Activated T-cell treated with anti-CD3 and anti-CD28 coated beads, Interleukin-2, amount 50 U/mL, for 24 hours (primary cell): ENCODE data around the gene PATL2.
"Not testable (repeated sequence)": the region's sequence is repeated elsewhere in the genome, so short reads cannot be mapped to it uniquely, and the experiment has no call there.

ENCODE experiments used
- DNase-seq: peaks from one replicate; pipeline ENCODE4 v3.0.0-alpha.2; 2020
- H3K27ac Mint-ChIP-seq: 2 replicates; pipeline ENCODE4 v1.8.0; 2020; ENCODE audit warnings: mild to moderate bottlenecking, mixed read lengths
- H3K27me3 Mint-ChIP-seq: 2 replicates; pipeline ENCODE4 v1.8.0; 2020; ENCODE audit warnings: mixed read lengths
- H3K36me3 Mint-ChIP-seq: 2 replicates; pipeline ENCODE4 v1.8.0; 2020; ENCODE audit warnings: low read depth, mixed read lengths
- H3K4me1 Mint-ChIP-seq: 2 replicates; pipeline ENCODE4 v1.8.0; 2020; ENCODE audit warnings: low read depth, mixed read lengths
- H3K4me3 Mint-ChIP-seq: 2 replicates; pipeline ENCODE4 v1.8.0; 2020; ENCODE audit warnings: mild to moderate bottlenecking, moderate library complexity, mixed read lengths
- H3K9me3 Mint-ChIP-seq: 2 replicates; pipeline ENCODE4 v1.8.0; 2020; ENCODE audit warnings: mixed read lengths

PATL2 gene

GRCh38 chr15:44711096-44711742 is at the start of gene PATL2, which contains the start of gene B2M:
TSS of gene PATL2 (minus strand) at chr15:44711323. CDS start at chr15:44676490, 34,833 bp downstream.
TSS of gene B2M (plus strand) at chr15:44711517. CDS start at chr15:44711547, 30 bp downstream.
- H3K9me3 Mint-ChIP-seq, result no peaks in the 10 kb centered on the region
- H3K4me3 Mint-ChIP-seq, result peak within 1 kb of the TSS; percentile 99
- peak within 1 kb of the TSS; percentile 100 for H3K27ac Mint-ChIP-seq
- no peaks in the 10 kb centered on the region for H3K27me3 Mint-ChIP-seq
- peaks cover 39% of the 10 kb centered on the region for H3K4me1 Mint-ChIP-seq
- DNase-seq, result peak; percentile 98
- peaks cover 83% of the 10 kb centered on the region for H3K36me3 Mint-ChIP-seq

DNA sequence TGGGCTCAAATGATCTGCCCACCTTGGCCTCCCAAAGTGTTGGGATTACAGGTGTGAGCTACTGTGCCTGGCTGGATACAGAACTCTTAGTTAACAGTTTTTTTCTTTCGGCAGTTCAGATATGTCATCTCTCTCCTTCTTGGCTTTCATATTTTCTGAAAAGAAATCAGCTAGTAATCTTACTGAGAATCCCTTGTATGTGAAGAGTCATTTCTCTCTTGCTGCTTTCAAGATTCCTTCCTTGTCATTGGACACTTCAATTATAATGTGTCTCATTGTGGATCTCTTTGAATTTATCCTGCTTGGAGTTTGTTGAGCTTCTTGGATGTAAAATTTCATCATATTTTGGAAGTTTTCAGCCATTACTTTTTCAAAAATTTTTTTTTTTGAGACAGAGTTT is 42.2 kb upstream of the PATL2 start:
- Mint-ChIP-seq H3K4me3 (no peak overlapping the region), H3K9me3 (peaks cover 22% of the 10 kb centered on the region), H3K36me3 (peaks cover 23% of the 10 kb centered on the region), H3K27ac (no peak overlapping the region), H3K4me1 (peaks cover 23% of the 10 kb centered on the region), H3K27me3 (no peaks in the 10 kb centered on the region)
- no peak for DNase-seq

- not testable (repeated sequence) for DNase-seq, H3K4me3 Mint-ChIP-seq, H3K9me3 Mint-ChIP-seq, H3K36me3 Mint-ChIP-seq, H3K27me3 Mint-ChIP-seq, H3K27ac Mint-ChIP-seq
- H3K4me1 Mint-ChIP-seq, result peaks cover 12% of the 10 kb centered on the region
Observed at GRCh38 chr15:44743454-44743853, 32.3 kb upstream of the PATL2 start.

GRCh38 chr15:44739222-44739847 is 28.2 kb upstream of the PATL2 start:
- not testable (repeated sequence) for H3K4me3 Mint-ChIP-seq, H3K27me3 Mint-ChIP-seq, H3K9me3 Mint-ChIP-seq, DNase-seq, H3K27ac Mint-ChIP-seq, H3K36me3 Mint-ChIP-seq
- peaks cover 43% of the 10 kb centered on the region for H3K4me1 Mint-ChIP-seq

GRCh38 chr15:44738340-44738984 is 27.3 kb upstream of the PATL2 start:
- no peak for DNase-seq
- Mint-ChIP-seq H3K27ac (peak overlapping the region; percentile 81), H3K36me3 (peaks cover 9% of the 10 kb centered on the region), H3K27me3 (no peaks in the 10 kb centered on the region), H3K4me1 (peaks cover 51% of the 10 kb centered on the region), H3K4me3 (peak overlapping the region; percentile 60), H3K9me3 (no peaks in the 10 kb centered on the region)

- Mint-ChIP-seq H3K27ac (peak within 1 kb of the TSS; percentile 95), H3K4me1 (peaks cover 67% of the 10 kb centered on the region), H3K9me3 (no peaks in the 10 kb centered on the region), H3K27me3 (no peaks in the 10 kb centered on the region), H3K4me3 (peak within 1 kb of the TSS; percentile 78), H3K36me3 (peaks cover 28% of the 10 kb centered on the region)
- no peak for DNase-seq
Observed at GRCh38 chr15:44736181-44736765, 25.1 kb upstream of the PATL2 start, which contains the start of gene TRIM69. TSS of gene TRIM69 (plus strand) at chr15:44736528. CDS start at chr15:44736705, 177 bp downstream.

- H3K4me3 Mint-ChIP-seq, result peak overlapping the region; percentile 78
- H3K36me3 Mint-ChIP-seq, result peaks cover 33% of the 10 kb centered on the region
- H3K27ac Mint-ChIP-seq, result peak overlapping the region; percentile 95
- H3K4me1 Mint-ChIP-seq, result peaks cover 71% of the 10 kb centered on the region
- peak; percentile 58 for DNase-seq
- no peaks in the 10 kb centered on the region for H3K9me3 Mint-ChIP-seq
- H3K27me3 Mint-ChIP-seq, result no peaks in the 10 kb centered on the region
Observed at GRCh38 chr15:44735482-44736180, 24.5 kb upstream of the PATL2 start.

- H3K4me1 Mint-ChIP-seq, result peaks cover 74% of the 10 kb centered on the region
- peaks cover 39% of the 10 kb centered on the region for H3K36me3 Mint-ChIP-seq
- no peaks in the 10 kb centered on the region for H3K27me3 Mint-ChIP-seq
- peak overlapping the region; percentile 78 for H3K4me3 Mint-ChIP-seq
- H3K27ac Mint-ChIP-seq, result peak overlapping the region; percentile 95
- H3K9me3 Mint-ChIP-seq, result no peaks in the 10 kb centered on the region
- no peak for DNase-seq
Observed at GRCh38 chr15:44734839-44735481, 23.8 kb upstream of the PATL2 start.

DNA sequence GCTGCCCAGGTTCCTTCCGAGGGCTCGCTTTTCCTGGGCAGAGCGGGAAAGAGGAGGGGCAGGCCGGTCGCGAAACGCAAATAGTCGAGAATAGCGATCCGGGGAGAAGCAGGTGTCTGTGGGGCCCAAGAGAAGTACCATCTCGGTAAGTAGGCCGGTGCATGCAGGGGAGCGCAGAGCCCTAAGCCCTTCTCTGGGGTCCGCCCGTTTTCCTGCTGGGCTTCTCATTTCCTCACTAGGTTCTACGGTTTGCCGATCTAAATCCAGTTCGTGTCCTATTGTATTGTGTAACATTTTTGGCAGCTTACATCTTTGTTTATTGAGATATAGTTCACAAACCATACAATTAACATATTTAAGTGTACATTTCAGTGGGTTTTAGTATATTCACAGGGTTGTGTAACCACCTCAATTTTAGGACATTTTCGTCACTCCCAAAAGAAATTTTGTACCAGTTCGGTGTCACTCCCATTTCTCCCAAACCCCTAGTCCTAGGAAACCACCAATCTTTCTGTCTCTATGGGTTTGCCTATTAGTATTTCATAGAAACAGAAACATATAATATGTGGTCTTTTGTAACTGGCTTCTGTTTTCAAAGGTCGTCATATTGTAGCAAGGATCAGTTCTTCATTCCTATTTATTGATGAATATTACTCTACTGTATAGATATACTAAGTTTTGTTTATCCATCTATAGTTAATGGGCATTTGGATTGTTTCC is 18.4 kb upstream of the PATL2 start:
- H3K9me3 Mint-ChIP-seq, result no peaks in the 10 kb centered on the region
- H3K36me3 Mint-ChIP-seq, result peaks cover 49% of the 10 kb centered on the region
- peak overlapping the region; percentile 100 for H3K4me3 Mint-ChIP-seq
- H3K4me1 Mint-ChIP-seq, result peaks cover 72% of the 10 kb centered on the region
- peak overlapping the region; percentile 100 for H3K27ac Mint-ChIP-seq
- no peak for DNase-seq
- no peaks in the 10 kb centered on the region for H3K27me3 Mint-ChIP-seq

- no peaks in the 10 kb centered on the region for H3K9me3 Mint-ChIP-seq
- DNase-seq, result peak; percentile 94
- H3K27ac Mint-ChIP-seq, result peak overlapping the region; percentile 100
- peaks cover 48% of the 10 kb centered on the region for H3K36me3 Mint-ChIP-seq
- H3K4me3 Mint-ChIP-seq, result peak overlapping the region; percentile 100
- peaks cover 73% of the 10 kb centered on the region for H3K4me1 Mint-ChIP-seq
- no peaks in the 10 kb centered on the region for H3K27me3 Mint-ChIP-seq
Observed at GRCh38 chr15:44728576-44729407, 17.7 kb upstream of the PATL2 start.

DNA sequence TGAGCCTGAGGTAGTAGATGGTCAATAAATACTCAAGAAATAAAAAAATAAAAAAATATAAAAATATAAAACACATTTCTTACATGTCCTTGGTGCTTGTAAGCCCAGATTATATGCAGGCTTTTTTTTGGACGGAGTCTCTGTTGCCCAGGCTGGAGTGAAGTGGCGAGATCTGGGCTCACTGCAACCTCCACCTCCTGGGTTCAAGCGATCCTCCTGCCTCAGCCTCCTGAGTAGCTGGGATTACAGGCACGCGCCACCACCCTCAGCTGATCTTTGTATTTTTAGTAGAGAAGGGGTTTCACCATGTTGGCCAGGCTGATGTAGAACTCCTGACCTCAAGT is 17.1 kb upstream of the PATL2 start:
- Mint-ChIP-seq H3K4me3 (peak overlapping the region; percentile 100), H3K27ac (peak overlapping the region; percentile 100), H3K4me1 (peaks cover 70% of the 10 kb centered on the region), H3K36me3 (peaks cover 42% of the 10 kb centered on the region)
- not testable (repeated sequence) for DNase-seq, H3K27me3 Mint-ChIP-seq, H3K9me3 Mint-ChIP-seq

GRCh38 chr15:44727485-44728231 is 16.5 kb upstream of the PATL2 start:
- Mint-ChIP-seq H3K36me3 (peaks cover 40% of the 10 kb centered on the region), H3K9me3 (no peaks in the 10 kb centered on the region), H3K4me1 (peaks cover 72% of the 10 kb centered on the region), H3K27me3 (no peaks in the 10 kb centered on the region), H3K27ac (peak overlapping the region; percentile 100), H3K4me3 (peak overlapping the region; percentile 87)
- no peak for DNase-seq
